NT2/D1 (cell line): ENCODE data around the gene ADCY7.

ENCODE experiments used
- SUZ12 ChIP-seq: IDR thresholded peaks from 2 replicates; pipeline ENCODE4 v1.6.1; 2011; ENCODE audit not compliant: insufficient read length, insufficient read depth; ENCODE audit errors: extremely low read depth
- YY1 ChIP-seq: IDR thresholded peaks from 2 replicates; pipeline ENCODE4 v1.6.1; 2011; ENCODE audit not compliant: insufficient read length, insufficient read depth
- ZNF274 ChIP-seq: IDR thresholded peaks from 2 replicates; pipeline ENCODE4 v1.6.1; 2011; ENCODE audit warnings: mild to moderate bottlenecking, low read depth, low read length

GRCh38 chr16:50354082-50354481 lies 87.7 kb downstream of the ADCY7 start:
- TF ChIP-seq ZNF274, result no peak
- no peak for TF ChIP-seq SUZ12
- no peak for TF ChIP-seq YY1
